Measurements from ENCODE around the gene RBM20.

DNA sequence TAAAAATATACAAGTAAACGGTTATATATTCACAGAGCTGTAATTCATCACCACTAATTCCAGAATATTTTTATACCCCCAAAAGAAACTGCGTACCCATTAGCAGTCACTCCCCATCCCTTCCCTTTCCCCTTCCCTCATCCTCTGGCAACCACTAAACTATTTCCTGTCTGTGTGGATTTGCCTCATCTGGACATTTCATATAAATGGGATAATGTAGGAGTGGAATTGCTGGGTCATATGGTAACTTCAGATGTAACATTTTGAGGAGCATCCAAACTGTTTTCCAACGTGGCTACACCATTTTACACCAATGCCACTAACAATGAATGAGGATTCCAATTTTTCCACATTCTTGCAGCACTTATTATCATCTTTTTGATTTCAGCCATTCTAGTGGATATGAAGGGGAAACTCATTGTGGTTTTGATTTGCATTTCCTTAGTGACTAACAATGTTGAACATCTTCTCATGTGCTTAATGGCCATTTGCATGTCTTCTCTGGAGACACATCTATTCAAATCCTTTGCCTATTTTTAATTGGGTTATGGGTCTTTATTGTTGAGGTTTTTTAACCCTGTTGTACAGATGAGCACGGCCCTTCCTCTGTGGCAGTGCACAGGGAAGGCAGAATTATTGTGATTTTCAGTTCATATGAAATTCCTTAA is 79.2 kb downstream of the RBM20 start:
- TF ChIP-seq HDAC2 (IDR thresholded peaks at IDR 0.05), result no peak
- TF ChIP-seq CTCF (IDR thresholded peaks at IDR 0.05), result no peak
- TF ChIP-seq, protein P1, sequence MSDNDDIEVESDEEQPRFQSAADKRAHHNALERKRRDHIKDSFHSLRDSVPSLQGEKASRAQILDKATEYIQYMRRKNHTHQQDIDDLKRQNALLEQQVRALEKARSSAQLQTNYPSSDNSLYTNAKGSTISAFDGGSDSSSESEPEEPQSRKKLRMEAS (IDR thresholded peaks at IDR 0.05), result no peak
- no peak for TF ChIP-seq USF2 (IDR thresholded peaks at IDR 0.05)
- TF ChIP-seq PBX3 (IDR thresholded peaks at IDR 0.05), result no peak
- TF ChIP-seq POLR2A (IDR thresholded peaks at IDR 0.05; ENCODE audit: low read length), result no peak
- TF ChIP-seq SREBF2 (IDR thresholded peaks at IDR 0.05), result no peak
- no peak for TF ChIP-seq MYC (IDR thresholded peaks at IDR 0.05; ENCODE audit: borderline replicate concordance, low read length)

Measured in A549 (cell line).